Measurements from ENCODE around the gene HERPUD1.

DNA sequence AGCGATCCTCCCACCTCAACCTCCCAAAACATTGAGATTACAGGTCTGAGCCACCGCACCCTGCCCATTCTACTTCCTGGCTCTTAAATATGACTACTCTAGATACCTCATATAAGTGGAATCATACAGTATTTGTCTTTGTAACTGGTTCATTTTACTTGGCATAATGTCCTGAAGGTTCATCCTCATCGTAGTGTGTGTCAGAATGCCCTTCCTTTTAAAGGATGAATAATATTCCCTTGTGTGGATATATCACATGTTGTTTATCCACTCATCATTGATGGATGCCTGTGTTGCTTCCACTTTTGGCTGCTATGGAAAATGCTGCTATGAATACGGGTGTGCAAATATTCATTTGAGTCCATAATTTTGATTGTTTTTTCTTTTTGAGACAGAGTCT lies 24.1 kb downstream of the HERPUD1 start:
- TF ChIP-seq, protein P1, sequence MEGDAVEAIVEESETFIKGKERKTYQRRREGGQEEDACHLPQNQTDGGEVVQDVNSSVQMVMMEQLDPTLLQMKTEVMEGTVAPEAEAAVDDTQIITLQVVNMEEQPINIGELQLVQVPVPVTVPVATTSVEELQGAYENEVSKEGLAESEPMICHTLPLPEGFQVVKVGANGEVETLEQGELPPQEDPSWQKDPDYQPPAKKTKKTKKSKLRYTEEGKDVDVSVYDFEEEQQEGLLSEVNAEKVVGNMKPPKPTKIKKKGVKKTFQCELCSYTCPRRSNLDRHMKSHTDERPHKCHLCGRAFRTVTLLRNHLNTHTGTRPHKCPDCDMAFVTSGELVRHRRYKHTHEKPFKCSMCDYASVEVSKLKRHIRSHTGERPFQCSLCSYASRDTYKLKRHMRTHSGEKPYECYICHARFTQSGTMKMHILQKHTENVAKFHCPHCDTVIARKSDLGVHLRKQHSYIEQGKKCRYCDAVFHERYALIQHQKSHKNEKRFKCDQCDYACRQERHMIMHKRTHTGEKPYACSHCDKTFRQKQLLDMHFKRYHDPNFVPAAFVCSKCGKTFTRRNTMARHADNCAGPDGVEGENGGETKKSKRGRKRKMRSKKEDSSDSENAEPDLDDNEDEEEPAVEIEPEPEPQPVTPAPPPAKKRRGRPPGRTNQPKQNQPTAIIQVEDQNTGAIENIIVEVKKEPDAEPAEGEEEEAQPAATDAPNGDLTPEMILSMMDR (IDR thresholded peaks at IDR 0.05; ENCODE audit: low read depth, low read length, poor library complexity, severe bottlenecking): no peak
- no peak for TF ChIP-seq EZH2phosphoT487 (IDR thresholded peaks at IDR 0.05; ENCODE audit: borderline replicate concordance, low read length)

Data from DOHH2 (cell line).